BE2C (cell line): Measurements from ENCODE around the gene LIPE.

ENCODE experiments used
- DNase-seq: peaks from one replicate; pipeline ENCODE4 v3.0.0-alpha.2; 2020
- H3K27me3 ChIP-seq: fragments of 250-450 bp; sonication (Bioruptor Pico); 2 replicates; pipeline ENCODE4 v1.5.1; 2020; ENCODE audit warnings: mild to moderate bottlenecking
- H3K36me3 ChIP-seq: fragments of 250-450 bp; sonication (Bioruptor Pico); 2 replicates; pipeline ENCODE4 v1.5.1; 2020; ENCODE audit warnings: mild to moderate bottlenecking
- H3K4me1 ChIP-seq: fragments of 250-450 bp; sonication (Bioruptor Pico); 2 replicates; pipeline ENCODE4 v1.5.1; 2020
- H3K4me3 ChIP-seq: 2 replicates; pipeline ENCODE4 v1.5.1; 2011; ENCODE audit warnings: low read depth, low read length
- H3K9me3 ChIP-seq: fragments of 250-450 bp; sonication (Bioruptor Pico); 2 replicates; pipeline ENCODE4 v1.5.1; 2020
- CTCF ChIP-seq: IDR thresholded peaks from 2 replicates; pipeline ENCODE4 v1.5.1; 2012; ENCODE audit warnings: mild to moderate bottlenecking, low read depth, low read length

Gene LIPE

GRCh38 chr19:42428676-42429075 lies 1.5 kb upstream of the LIPE start:
- Histone ChIP-seq H3K9me3 (no peaks in the 10 kb centered on the region; the same call in 1 of the 2 replicates), H3K27me3 (no peaks in the 10 kb centered on the region), H3K4me1 (no peaks in the 10 kb centered on the region), H3K4me3 (no peak overlapping the region), H3K36me3 (no peaks in the 10 kb centered on the region)
- DNase-seq = no peak
- no peak for TF ChIP-seq CTCF

- no peaks in the 10 kb centered on the region for H3K27me3 ChIP-seq
- no peak for TF ChIP-seq CTCF
Observed at GRCh38 chr19:42426643-42427042, 545 bp downstream of the LIPE start.

GRCh38 chr19:42424712-42425131 lies 2.5 kb downstream of the LIPE start:
- Histone ChIP-seq H3K9me3 (no peaks in the 10 kb centered on the region; the same call in 1 of the 2 replicates), H3K4me1 (no peaks in the 10 kb centered on the region), H3K36me3 (no peaks in the 10 kb centered on the region), H3K27me3 (no peaks in the 10 kb centered on the region), H3K4me3 (no peak overlapping the region)
- TF ChIP-seq CTCF = peak; percentile 18
- no peak for DNase-seq

More at GRCh38 chr19:42426643-42427042, 545 bp downstream of the LIPE start:
- DNase-seq = no peak
- Histone ChIP-seq H3K36me3 (no peaks in the 10 kb centered on the region), H3K4me3 (no peak overlapping the region), H3K4me1 (no peaks in the 10 kb centered on the region), H3K9me3 (no peaks in the 10 kb centered on the region; the same call in 1 of the 2 replicates)

GRCh38 chr19:42424345-42424707 lies 2.9 kb downstream of the LIPE start:
- Histone ChIP-seq H3K9me3 (no peaks in the 10 kb centered on the region; the same call in 1 of the 2 replicates), H3K4me3 (no peak overlapping the region), H3K4me1 (no peaks in the 10 kb centered on the region), H3K36me3 (no peaks in the 10 kb centered on the region), H3K27me3 (no peaks in the 10 kb centered on the region)
- no peak for DNase-seq
- no peak for TF ChIP-seq CTCF

- TF ChIP-seq CTCF = no peak
- peak; percentile 90 for DNase-seq
- H3K27me3 ChIP-seq = no peaks in the 10 kb centered on the region
- H3K9me3 ChIP-seq = no peaks in the 10 kb centered on the region; the same call in 1 of the 2 replicates
- no peaks in the 10 kb centered on the region for H3K4me1 ChIP-seq
- no peaks in the 10 kb centered on the region for H3K36me3 ChIP-seq
- H3K4me3 ChIP-seq = peak overlapping the region; percentile 72
Observed at GRCh38 chr19:42423462-42424344, 3.5 kb downstream of the LIPE start.

GRCh38 chr19:42422901-42423461 lies 4.2 kb downstream of the LIPE start:
- Histone ChIP-seq H3K9me3 (no peaks in the 10 kb centered on the region; the same call in 1 of the 2 replicates), H3K4me3 (peak overlapping the region; percentile 72), H3K27me3 (no peaks in the 10 kb centered on the region), H3K36me3 (no peaks in the 10 kb centered on the region), H3K4me1 (no peaks in the 10 kb centered on the region)
- no peak for DNase-seq
- no peak for TF ChIP-seq CTCF
